Transverse colon (tissue), 4 donors: ENCODE measurements around the gene SPIN2A.

Source experiments
- EP300 ChIP-seq: sonication (generic); formaldehyde crosslinking; IDR thresholded peaks from one replicate; pipeline ENCODE4 v1.6.1; 2017; ENCODE audit warnings: antibody characterized with exemption, low read depth
- POLR2A ChIP-seq: fragments of 450-650 bp; IDR thresholded peaks from one replicate; pipeline ENCODE4 v1.6.1; 2016; ENCODE audit warnings: antibody characterized with exemption, mild to moderate bottlenecking, moderate library complexity
- POLR2AphosphoS5 ChIP-seq, 3 donors: sonication (generic); formaldehyde crosslinking; IDR thresholded peaks; one replicate each; pipeline ENCODE4 v1.6.1; 2016; ENCODE audit warnings: antibody characterized with exemption in 3 of 3
- TF ChIP-seq, protein P1 (sequence below), 5 experiments: fragments of 200-600 bp in 3 of 5; fragments of 450-650 bp in 2 of 5; sonication (generic) in 3 of 5; IDR thresholded peaks; 1 replicate in 2 of 5; 2 replicates in 3 of 5; pipeline ENCODE4 v1.5.1; 2016 to 2017; ENCODE audit warnings: antibody characterized with exemption in 5 of 5, inconsistent platforms in 3 of 5, mild to moderate bottlenecking in 2 of 5, moderate library complexity in 1 of 5

DNA sequence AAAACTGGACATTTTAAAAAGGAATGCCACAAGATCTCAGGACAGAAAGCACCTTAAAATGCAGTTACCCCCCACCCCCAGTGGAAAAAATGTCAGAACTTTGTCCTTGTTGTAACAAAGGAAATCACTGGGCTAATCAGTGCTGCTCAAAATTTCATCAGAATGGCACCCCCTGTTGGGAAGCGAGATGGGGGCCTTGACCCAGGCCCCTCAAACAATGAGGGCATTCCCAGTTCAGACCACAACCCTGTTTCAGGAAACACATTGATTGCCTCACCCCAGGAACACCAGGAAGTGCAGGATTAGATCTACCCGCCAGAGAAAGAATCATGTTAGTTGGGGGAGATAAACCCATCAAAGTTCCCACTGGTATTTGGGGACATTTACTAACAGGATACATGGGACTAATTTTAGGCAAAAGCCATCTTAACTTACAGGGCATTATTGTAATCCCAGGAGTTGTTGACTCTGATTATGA lies 32.2 kb downstream of the SPIN2A start:
- TF ChIP-seq, protein P1, sequence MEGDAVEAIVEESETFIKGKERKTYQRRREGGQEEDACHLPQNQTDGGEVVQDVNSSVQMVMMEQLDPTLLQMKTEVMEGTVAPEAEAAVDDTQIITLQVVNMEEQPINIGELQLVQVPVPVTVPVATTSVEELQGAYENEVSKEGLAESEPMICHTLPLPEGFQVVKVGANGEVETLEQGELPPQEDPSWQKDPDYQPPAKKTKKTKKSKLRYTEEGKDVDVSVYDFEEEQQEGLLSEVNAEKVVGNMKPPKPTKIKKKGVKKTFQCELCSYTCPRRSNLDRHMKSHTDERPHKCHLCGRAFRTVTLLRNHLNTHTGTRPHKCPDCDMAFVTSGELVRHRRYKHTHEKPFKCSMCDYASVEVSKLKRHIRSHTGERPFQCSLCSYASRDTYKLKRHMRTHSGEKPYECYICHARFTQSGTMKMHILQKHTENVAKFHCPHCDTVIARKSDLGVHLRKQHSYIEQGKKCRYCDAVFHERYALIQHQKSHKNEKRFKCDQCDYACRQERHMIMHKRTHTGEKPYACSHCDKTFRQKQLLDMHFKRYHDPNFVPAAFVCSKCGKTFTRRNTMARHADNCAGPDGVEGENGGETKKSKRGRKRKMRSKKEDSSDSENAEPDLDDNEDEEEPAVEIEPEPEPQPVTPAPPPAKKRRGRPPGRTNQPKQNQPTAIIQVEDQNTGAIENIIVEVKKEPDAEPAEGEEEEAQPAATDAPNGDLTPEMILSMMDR (IDR thresholded peaks at IDR 0.05): no peak
- TF ChIP-seq EP300 (no peak), POLR2AphosphoS5 (IDR thresholded peaks at IDR 0.05) (no peak), POLR2A (no peak)
